GM18508 (cell line): ENCODE measurements around the gene KATNB1.

Source experiments
- ATAC-seq: cut with Tn5 transposase; IDR thresholded peaks from one replicate; pipeline ENCODE4 v1.9.1; 2021; ENCODE audit warnings: moderate number of reproducible peaks; ENCODE audit not compliant: insufficient read depth, unreplicated experiment

KATNB1 gene

DNA sequence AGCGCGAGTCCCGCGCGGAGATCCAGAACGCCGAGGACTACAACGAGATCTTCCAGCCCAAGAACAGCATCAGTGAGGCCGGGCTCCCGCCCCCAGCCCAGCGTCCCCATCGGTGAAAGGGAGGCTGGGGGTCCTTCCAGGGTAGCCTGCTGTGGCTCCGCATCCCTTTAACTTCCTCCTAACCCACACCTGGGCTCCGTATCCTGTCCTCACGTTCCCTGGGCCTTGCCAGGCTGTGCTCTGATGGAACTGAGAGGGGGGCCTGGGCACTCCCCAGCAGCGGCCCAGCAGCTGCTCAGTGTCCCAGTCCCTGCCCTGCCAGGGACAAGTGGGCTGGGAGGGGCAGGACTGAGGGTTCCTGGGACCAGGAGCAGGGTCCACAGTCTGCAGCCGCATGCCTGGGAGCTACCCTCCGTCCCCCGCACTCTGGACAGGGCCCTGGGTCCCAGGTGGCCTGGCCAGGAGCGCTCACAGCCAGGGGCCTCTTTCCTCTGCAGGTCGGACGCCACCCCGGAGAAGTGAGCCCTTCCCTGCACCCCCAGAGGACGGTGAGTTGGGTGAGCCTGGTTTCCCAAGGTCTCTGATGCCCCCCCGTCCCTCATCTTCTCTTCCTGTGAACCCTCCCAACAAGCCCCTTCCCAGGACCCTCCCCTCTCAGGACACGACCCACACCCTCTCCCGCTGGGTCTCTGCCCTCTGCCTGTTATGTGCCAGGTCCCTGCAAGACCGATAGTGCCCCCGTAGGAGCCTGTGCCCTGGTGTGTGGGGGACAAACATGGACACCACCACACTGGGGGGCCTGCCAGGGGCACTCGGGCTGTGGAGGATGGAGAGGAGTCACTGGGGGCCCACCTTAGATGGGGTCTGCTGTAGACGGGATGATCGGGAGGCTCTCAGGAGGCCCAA is 18.1 kb downstream of the KATNB1 start:
- no peak for ATAC-seq

DNA sequence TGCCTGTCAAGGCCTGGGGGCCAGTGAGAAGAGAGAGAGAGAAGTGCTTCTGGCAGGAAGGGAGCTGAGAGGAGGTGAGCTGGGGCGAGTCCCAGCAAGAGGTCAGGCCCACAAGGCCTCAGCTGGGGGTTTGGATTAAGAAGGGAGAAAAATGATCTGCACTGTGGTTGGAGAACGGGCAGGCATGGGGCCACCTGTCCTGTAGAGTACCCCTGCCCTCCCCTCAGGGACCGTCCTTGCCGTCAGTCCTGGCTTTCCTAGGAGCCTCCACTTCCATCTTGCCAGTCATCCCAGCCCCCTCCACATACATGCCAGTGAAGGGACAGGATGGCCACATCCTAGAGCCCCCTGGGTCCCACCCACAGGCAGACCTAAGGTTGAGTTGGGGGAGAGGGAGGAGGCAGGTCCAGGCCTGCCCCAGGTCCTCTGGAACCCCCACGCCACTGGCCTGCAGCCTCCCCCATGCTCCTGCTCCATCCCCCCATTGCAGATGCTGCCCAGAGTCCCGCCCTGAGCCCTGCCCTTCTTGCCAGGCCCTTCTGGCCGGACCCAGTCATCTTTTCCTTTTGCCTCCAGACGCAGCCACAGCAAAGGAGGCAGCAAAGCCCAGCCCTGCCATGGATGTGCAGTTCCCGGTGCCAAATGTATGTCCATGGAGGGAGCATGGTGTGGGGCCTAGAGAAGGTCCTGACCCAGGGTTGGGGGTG is 18.9 kb downstream of the KATNB1 start:
- no peak for ATAC-seq

DNA sequence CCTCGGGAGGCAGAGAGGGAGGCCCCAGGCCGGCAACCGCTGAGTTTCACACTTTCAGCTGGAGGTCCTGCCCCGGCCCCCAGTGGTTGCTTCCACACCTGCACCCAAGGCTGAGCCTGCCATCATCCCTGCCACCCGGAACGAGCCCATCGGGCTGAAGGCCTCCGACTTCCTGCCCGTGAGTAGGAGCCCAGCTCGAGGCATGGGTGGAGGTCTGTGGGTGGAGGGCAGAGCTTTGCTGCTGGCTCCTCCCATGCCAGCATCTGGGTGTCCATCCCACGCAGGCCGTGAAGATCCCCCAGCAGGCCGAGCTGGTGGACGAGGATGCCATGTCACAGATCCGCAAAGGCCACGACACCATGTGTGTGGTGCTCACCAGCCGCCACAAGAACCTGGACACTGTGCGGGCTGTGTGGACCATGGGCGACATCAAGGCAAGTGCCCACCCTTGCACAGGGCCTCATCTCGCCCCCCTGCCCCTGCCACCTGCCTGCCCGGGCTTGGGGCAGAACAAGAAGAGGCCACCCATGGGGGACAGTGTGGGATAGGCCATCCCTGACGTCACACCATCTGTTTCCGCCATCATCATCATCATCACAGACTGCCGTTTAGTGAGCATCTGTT is 19.6 kb downstream of the KATNB1 start:
- no peak for ATAC-seq

- no peak for ATAC-seq
These were observed 20.3 kb downstream of the KATNB1 start for GRCh38 chr16:57755726-57756423.

DNA sequence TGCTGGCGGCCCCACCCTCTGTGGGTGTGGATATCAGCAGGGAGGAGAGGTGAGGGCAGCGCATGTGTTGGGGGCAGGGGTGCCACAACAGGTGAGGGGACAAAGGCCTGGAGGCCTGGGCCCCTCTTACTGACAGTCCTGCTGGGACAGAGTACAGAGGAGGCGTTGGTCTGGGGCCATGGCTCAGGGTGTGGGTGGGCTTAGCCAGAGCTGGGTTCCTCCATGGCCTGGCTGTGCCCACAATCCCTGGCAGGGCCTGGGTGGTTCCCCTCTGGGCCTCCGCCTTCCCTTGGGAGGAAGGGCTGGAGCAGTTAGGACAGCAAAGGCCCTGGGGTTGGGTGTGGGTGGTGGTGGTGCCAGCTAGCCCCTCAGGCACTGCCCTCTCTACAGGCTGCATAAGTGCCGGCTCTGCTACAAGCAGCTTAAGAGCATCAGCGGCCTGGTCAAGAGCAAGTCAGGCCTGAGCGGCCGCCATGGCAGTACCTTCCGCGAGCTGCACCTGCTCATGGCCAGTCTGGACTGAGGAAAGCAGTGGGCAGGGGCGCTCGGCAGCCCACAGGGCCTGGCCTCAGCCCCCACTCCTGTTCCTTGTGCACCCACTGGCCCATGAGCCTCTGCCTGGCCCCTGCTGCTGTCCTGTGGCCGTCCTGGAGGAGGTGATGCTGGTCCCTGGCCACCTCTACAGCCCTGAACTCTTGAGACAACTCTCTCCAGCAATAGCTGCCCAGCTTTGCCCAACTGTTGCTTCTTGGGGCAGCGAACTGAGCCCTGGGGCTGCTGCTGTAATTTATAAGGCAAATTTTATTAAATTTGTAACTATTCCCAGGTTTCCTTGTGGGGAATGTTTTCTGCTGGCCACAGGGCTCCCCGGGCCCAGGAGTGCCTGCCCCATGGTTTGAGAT is 21.1 kb downstream of the KATNB1 start:
- ATAC-seq: no peak

DNA sequence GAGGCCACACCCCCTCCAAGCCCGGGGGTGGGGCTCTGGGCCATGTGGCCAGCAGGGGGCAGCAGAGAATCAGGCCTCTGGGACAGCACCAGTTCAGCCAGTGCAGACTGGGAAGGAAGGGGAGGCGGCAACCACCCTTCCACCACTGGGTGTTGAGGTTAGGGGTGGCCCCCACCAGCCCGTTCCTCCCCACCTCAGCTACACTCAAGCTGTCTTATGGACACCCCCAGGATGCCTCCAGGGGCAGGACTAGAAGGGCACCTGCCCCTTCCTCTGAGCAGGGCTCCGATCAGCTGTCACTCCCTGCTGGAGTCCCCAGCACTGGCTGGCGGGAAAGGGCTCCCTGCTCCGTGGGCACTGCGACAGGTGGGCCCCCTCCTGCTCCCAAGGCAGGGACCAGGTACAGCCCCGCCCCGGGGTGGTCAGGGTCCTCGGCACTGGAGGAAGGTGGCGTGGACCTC is 21.8 kb downstream of the KATNB1 start:
- peak; percentile 55 for ATAC-seq

DNA sequence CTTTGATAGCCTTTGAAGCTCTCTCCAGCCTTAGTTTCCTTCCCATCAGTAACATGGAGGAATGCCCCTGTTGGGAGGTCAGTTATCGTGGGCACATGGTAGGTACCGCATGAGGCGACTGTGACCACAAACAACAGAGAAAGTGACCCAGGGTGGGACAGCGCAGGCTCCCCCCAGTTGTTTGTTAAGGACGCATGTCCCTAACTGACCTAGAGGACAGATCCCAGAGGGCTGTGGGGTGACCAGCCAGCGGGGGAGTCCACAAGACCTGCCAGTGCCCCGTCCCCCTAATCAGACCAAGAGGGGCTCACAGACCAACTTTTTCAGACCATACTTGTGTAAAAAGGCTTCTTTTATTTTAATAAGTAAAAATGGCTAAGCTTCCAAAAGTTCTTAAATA is 22.3 kb downstream of the KATNB1 start:
- ATAC-seq: no peak

- no peak for ATAC-seq
These were observed 23.0 kb downstream of the KATNB1 start for GRCh38 chr16:57758331-57759117.

- no peak for ATAC-seq
These were observed 23.6 kb downstream of the KATNB1 start for GRCh38 chr16:57759131-57759530.

GRCh38 chr16:57759541-57760356 is 24.2 kb downstream of the KATNB1 start:
- ATAC-seq: no peak

DNA sequence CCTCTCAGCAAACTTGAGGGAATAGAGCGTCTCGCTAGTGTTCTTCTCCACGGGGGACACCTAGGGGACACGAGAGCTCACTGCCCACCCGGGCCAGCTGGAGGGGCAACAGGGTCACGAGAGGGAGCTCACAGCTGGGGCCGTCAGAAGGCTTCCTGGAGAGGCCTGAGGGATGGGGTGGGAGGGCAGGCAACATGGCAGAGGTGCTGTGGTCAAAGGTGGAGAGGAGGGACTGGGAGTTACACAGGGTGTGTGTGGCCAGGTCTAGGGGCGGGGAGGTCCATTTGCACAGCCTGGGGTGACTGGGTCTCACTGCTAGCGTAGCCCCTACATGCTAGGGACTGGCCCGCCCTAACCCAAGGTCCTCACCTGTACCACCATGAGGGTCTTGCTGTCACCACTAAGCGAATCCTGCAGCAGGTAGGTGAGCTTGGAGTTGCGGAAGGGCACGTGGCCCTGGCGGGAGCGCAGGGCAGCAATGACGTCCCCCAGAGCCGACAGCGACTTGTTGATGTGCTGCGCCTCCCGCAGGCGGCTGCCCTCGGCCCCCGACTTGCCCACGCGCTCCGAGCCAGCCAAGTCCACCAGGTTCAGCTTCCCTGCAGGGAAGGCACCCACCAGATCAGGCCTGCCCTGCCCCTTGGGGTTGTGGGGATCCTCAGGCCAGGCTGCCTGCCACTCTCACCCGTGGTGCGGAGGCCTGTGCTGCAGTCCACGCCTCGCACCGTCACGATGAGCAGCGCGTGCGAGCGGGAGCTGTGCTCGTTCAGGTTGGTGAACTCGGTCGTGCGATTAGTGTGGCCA is 25.0 kb downstream of the KATNB1 start:
- ATAC-seq: no peak

GRCh38 chr16:57761301-57761700 is 25.7 kb downstream of the KATNB1 start:
- no peak for ATAC-seq

DNA sequence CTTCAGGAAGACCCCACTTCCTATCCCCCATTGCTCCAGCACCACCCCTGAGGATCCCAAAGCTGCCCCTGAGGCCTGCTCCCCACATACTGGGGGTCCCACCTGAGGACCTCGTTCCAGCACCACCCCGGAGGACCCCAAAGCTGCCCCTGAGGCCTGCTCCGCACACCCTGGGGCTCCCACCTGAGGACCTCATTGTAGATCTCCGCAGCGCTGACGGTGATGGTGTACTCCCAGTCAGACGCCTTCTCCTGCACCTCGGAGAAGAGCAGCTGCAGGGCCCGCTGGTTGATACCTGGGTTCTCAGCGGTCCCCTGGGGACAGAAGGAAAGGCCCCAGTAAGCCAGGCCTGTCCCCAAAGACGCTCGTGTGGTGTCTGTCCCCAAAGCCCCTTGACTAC is 26.4 kb downstream of the KATNB1 start:
- ATAC-seq: no peak

- ATAC-seq: no peak
These were observed 26.9 kb downstream of the KATNB1 start for GRCh38 chr16:57762365-57763040.

GRCh38 chr16:57763285-57764005 is 27.9 kb downstream of the KATNB1 start:
- ATAC-seq: no peak

- no peak for ATAC-seq
These were observed 28.4 kb downstream of the KATNB1 start for GRCh38 chr16:57764006-57764340.
